Measurements from ENCODE around the gene MYMX.
"Not testable (repeated sequence)": the region's sequence is repeated elsewhere in the genome, so short reads cannot be mapped to it uniquely, and the experiment has no call there.

Gene MYMX

DNA sequence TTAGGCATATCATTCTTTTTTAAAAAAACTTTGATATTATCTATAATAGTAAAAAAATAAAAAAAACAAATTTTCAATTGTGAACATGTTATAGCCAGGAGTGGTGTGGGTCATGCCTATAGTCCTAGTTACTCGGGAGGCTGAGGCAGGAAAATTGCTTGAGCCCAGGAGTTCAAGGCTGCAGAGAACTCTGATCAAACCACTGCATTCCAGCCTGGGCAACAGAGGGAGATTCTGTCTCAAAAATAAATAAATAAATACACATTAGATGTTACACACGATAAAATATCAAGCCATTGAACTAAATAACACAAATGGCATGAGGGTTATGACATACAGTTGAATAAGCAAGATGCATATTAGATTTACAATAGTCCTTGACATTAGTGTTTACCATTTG is 27.9 kb upstream of the MYMX start:
- DNase-seq, result no peak

DNA sequence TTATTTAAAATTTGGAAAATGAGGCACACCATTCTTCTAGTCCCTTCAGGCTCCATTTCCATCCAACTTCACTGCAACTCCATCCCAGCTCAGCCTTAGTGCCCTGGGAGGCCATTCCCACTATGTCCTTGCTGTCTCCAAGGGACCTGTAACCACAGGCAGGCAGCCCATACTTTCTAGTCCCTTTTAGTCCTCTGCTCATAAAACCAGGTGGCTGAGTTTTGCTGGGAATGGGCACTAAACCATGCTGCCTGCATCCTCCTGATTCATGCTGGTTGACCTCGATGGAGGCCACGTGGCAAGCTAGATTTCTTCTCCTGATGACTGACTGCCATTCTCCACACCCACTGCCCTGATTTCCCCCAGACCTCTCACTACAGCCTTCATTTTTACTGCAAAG is 27.5 kb upstream of the MYMX start:
- no peak for DNase-seq

DNA sequence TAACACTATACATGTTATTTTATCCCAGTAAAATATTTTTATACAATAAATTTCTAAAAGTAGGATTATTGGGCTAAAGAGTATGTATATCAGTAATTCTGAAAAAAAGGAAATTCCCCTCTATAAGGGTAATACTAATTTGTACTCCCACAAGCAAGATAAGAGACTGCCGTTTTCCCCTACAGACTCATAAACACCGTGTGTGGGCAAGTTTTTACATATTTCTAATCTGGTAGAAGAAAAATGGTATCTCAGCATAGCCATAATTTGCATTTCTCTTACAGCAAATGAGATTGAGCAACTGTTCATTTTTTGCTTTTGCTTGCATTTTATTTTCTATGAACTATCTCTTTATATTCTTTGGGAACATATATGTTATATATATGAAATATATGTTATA is 26.0 kb upstream of the MYMX start:
- no peak for DNase-seq

DNA sequence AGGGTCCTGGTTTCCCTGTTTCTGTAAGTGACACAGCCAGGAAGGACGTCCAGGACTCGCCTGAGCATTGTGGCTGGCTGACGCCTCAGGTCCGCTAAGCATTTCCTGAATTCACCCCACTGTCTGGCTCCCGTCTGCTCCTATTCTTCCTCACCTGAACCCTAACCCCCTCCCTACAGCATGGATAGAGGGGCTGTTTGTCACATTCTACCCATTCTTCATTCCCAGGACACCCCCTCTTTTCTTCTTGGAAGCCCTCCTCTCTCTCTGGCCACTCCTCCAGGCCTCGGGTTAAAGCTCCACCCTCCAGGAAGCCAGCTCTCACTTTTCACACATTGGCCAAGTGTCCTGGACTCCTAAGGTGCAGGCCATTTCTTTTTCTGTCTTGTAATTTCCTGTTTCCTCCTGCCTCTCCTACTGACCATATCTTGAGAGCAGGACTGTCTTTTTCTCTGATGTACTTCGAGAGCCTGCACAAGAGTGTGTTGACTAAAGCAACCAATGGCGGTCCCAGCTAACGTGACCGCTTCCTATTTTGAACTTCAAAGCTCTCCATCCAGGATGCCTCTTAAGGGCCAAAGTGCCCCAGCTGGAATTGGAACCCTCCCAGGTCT is 24.2 kb upstream of the MYMX start:
- no peak for DNase-seq

DNA sequence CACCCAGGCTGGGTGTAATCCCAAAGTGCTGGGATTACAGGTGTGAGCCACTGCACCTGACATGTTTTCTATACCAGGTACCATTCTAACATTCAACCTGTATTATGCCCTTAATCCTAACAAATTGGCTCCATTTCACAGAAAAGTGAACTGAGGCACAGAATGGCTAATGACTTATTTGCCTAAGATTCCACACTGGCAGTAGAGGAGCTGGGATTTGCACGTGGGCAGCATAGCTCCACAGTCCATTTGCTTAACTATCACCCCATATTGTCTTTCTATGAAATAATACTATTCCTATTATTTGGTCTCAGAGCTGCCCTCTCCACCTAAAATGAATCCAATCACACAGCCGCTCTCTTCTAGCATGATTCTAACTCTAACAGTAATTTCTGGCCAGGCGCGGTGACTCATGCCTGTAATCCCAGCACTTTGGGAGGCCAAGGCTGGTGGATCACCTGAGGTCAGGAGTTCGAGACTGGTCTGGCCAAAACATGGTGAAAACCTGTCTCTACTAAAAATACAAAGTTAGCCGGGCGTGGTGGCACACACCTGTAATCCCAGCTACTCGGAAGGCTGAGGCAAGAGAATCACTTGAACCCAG is 23.3 kb upstream of the MYMX start:
- DNase-seq, result no peak

DNA sequence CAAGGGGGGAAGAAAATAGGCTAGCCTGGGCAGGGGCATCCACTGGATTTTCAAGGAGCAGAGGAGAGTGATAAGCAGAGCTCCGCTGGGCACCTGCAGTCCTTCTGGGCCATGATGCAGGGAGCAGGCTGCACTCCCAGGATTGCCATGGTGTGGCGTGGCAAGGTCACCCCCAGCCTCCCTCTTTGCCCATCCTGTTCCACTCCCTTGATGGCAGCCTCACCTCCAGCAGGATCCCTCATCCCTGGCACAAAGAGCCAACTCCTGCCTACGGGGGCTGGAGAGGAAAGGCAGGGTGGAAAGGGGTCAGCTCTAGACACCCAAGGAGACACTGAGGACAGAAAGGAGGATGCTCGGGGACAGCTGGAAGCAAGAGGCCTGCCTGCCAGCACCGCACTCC is 22.4 kb upstream of the MYMX start:
- DNase-seq, result no peak

DNA sequence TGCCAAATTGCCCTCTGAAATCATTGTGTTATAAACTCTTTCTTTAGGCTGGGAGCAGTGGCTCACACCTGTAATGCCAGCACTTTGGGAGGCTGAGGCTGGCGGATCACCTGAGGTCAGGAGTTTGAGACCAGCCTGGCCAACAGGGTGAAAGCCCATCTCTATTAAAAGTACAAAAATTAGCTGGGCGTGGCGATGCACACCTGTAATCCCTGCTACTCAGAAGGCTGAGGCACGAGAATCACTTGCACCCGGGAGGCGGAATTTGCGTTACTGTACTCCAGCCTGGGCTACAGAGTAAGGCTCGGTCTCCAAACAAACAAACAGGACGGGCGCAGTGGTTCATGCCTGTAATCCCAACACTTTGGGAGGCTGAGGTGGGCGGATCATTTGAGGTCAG is 20.4 kb upstream of the MYMX start:
- not testable (repeated sequence) for DNase-seq

DNA sequence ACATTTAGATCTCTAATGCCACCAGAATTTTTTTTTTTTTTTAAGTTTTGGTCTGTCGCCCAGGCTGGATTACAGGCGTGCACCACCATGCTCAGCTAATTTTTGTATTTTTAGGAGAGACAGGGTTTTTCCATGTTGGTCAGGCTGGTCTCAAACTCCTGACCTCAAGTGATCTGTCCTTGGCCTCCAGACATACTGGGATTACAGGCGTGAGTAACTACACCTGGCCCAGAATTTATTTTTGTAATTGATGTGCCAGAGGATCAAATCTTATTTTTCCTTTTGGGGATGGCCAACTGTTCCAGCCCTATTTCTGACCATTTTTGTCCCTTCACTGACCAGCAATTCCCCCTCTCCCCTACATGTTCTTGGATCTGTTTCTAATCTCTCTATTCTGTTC is 18.0 kb upstream of the MYMX start:
- DNase-seq, result no peak

DNA sequence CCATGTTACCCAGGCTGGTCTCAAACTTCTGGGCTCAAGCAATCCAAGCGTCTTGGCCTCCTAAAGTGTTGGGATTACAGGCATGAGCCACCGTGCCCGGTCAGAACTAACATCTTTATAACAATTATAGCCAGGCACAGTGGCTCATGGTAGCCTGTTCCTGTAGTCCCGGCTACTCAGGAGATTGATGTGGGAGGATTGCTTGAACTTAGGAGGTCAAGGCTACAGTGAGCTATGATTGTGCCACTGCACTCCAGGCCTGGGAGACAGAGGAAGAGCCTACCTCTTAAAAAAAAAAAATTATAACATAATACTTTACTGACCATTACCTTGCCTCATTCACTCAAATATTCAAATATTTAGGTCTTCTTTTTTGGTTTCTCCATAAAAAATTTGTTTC is 16.8 kb upstream of the MYMX start:
- no peak for DNase-seq

DNA sequence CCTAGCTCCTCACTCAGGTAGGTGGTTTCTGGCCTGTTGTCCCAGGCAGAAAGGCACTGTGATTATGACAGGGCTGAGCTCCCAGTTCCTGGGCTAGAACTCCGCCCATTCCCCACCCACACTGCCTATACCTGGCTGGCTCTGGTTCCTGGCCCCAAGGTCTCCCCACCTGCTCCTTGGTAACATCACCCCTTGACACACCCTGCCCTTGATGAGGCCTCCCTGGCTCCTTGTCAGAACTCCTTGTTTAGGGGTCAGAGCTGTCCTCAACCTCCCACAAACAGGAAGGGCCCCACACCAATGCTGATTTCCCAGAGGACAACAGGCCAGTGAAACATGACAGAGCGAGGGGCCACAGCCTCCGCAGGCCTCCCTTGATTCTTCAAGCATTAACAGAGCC is 15.5 kb upstream of the MYMX start:
- no peak for DNase-seq

DNA sequence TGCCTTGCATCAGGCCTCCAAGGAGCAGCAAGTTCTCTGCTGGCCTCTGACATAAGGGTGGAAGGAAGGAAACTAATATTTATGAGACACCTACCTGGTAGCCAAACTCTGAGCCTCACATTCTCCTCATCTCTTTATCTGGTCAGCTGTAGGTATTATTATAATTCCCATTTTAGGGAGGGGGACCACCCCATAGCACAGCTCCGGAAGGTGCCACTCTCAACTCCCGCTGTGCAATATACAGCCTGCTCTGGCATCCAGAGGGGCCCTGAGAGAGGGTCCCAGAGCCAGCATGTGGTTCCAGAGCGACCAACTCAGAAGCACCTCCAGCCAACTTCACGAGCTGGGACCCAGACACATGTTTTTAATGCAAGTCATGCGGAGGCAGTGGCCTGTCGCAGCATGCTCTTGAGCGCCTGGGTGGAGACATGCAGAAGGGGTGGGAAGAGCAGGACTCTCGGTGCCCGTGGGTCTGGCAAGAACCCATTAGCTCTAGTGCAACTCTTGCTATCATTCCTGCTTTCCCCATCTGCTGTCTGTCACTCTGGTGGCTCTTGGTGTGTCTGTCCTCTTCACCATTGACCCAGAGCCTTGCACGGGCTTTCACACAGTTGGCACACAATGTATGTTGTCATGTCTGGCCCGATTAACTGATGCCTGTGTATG is 15.0 kb upstream of the MYMX start:
- no peak for DNase-seq

DNA sequence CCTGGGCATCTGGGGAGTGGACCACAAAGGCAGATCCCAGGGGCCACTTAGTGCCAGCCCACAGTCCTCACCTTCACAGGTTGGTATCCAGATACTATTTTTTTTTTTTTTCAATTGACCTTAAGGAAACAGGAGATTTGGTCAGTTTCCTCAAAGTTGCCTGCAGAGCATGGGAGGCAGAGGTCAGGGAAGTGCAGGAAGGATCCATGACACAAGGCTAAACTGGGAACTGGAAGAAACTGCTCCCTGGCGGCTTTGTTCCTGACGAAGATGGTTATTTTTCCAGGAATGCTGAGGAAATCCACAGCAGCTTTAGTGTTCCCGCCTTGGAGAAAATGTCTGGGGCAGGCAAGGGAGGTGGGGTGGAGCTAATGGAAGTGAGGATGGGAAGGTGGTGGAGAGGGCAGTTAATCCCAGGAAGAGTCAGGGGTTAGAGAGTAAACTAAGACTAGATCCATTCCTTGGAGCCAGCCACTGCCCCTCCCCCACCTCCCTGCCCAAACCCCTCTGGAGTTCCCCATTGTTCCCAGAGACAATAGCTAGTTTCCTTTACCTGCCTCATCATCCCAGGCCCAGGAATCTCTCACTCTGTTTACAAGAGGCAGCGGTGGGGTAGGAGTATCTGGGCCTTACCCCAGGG is 14.3 kb upstream of the MYMX start:
- no peak for DNase-seq

DNA sequence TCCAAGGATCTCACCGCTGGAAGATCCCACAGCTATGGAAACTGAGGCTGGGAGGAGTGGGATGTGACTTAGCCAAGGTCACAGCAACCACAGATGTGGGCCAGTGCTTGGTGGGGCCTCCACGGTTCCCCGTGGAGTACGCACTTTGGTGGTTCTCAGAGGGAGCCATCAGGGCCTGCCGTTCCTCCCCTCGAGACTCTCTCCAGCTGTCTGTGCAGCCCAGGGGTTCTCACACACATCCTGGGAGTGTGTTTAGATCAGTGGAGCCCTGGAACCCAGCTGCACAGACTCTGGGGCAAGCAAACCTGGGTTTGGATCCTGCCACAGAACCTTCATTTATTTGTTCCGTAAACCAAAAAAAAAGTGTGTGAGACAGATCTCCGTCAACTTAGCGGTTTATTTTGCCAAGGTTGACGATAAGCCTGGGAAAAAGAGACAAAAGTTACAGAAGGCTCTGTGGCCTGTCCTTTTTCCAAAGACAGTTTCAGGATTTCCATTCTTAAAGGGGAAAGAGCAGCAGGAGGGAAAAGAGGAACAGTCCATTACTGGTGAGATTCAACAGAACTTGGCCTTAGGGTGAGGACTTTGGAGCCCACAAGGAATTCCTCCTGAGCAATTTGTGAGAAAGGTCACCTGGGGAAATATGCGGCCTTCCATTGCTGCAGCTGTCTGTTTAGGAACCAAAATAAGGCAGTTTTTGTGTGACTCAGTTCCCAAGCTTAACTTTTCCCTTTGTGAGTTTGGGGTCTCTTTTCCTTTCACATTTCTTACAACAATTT is 13.6 kb upstream of the MYMX start:
- DNase-seq, result no peak

DNA sequence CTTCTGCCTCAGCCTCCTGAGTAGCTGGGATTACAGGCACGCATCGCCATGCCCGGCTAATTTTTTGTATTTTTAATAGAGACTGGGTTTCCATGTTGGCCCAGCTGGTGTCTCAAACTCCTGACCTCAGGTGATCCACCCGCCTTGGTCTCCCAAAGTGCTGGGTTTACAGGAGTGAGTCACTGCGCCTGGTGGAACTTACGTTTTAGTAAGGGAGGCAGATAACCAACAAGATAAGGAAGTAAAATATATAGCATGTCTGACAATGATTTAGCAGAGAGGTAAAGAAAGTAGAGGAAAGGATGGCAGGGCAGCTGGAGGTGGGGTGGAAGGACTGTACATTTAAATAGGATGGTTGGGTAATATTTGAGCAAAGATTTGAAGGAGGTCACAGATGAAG is 12.8 kb upstream of the MYMX start:
- DNase-seq, result no peak

DNA sequence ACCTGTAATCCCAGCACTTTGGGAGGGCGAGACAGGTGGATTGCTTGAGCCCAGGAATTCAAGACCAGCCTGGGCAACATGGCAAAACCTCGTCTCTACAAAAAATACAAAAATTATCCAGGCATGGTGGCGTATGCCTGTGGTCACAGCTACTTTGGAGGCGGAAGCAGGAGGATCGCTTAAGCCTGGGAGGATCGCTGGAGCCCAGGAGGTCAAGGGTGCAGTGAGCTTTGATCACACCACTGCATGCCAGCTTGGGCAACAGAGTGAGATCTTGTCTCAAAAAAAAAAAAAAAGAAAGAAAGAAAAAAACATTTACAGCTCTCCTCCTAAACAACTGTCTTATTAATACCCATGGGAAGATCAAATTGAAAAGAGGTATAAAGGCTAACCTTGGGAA is 8.8 kb upstream of the MYMX start:
- no peak for DNase-seq

DNA sequence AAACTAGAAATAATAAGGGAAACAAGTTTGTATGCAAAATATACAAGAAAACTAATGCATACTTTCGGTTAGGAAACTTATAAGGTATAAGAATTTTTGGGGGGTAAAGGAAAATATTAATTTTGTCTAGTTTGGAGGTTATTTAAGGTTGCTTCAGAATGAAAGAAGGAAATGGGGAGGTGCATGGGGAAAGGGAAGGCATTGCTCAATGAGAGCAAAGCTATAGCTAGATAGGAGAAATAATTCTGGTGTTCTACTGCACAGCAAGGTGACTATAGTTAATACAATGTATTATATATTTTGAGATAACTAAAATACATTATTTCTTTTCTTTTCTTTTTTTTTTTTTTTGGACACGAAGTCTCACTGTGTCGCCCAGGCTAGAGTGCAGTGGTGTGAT is 5.4 kb upstream of the MYMX start:
- no peak for DNase-seq

DNA sequence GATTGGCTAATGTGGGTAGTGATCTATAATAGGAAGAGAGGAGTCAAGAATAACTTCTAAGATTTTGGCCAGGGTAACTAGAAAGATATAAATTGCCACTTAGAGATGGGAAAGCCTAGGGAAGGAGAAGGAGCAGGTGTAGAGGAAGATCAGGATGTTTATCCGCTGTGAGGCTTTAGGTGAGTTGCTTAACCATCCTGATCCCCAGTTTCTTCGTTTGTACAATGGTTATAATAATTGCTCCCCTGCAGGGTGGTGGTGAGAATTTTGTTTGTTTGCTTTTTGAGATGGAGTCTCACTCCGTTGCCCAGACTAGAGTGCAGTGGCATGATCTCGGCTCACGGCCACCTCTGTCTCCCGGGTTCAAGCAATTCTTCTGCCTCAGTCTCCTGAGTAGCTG is 2.4 kb upstream of the MYMX start:
- no peak for DNase-seq

DNA sequence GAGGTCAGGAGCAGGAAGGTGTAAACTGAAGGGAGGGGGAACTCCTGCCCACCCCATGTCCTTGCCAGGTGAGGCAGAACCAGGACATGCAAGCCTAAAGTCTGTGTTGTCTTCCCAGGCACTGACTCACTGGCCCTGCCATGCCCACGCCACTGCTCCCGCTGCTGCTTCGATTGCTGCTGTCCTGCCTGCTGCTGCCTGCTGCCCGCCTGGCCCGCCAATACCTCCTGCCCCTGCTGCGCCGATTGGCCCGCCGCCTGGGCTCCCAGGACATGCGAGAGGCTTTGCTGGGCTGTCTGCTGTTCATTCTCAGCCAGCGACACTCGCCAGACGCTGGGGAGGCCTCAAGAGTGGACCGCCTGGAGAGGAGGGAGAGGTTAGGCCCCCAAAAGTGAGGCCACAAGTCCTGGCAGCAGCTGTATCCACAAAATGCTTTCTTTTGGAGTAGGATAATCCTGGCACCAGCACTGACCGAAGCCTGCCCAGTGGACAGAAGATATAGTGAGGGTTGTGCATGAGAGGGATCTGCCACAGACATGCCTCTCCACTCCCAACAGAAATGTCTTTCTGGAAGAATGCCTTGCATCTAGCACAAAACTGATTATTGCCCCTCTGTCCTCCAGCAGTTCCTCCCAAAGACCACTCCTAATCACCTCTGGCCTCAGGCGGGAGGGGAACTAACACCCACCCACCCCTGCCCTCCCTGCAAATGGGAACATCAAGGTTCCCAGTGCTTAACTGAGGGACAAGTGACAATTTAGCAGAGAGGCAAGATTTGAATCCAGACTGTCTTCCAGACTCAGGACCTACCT is 812 bp downstream of the MYMX start:
- DNase-seq, result peak; percentile 79

DNA sequence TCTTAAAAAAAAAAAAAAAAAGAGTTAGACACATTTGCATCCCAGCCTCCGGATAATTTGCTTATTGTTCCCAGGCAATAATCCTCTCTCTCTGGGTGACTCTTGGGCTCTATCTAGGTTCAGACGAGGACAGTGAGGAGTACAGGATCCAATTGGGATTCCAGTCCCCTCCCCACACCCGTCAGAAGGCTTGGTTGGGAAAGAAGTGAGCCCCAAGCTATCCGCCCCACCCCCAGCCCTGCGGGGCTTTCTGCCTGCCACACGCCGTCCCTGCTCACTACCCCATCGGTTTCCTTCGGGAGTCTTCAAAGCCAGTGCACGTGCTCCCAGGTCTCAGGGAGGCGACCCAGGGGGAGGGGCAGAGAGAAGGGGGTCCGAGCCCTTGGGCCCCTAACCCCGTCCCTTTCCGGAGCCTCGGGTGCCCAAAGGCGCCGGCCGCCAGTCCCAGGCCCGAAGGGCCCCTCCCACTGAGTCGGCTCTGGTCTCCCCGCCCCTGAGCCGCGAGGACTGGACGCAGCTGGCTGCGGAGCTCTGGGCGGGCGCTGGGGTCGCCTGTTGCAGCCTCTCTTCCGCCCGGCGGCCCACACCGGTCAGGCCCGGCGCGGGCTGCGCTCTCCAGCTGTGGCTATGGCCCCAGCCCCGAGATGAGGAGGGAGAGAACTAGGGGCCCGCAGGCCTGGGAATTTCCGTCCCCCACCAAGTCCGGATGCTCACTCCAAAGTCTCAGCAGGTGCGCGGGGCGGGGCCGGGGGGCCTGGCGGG is 2.5 kb downstream of the MYMX start:
- DNase-seq, result peak; percentile 93

DNA sequence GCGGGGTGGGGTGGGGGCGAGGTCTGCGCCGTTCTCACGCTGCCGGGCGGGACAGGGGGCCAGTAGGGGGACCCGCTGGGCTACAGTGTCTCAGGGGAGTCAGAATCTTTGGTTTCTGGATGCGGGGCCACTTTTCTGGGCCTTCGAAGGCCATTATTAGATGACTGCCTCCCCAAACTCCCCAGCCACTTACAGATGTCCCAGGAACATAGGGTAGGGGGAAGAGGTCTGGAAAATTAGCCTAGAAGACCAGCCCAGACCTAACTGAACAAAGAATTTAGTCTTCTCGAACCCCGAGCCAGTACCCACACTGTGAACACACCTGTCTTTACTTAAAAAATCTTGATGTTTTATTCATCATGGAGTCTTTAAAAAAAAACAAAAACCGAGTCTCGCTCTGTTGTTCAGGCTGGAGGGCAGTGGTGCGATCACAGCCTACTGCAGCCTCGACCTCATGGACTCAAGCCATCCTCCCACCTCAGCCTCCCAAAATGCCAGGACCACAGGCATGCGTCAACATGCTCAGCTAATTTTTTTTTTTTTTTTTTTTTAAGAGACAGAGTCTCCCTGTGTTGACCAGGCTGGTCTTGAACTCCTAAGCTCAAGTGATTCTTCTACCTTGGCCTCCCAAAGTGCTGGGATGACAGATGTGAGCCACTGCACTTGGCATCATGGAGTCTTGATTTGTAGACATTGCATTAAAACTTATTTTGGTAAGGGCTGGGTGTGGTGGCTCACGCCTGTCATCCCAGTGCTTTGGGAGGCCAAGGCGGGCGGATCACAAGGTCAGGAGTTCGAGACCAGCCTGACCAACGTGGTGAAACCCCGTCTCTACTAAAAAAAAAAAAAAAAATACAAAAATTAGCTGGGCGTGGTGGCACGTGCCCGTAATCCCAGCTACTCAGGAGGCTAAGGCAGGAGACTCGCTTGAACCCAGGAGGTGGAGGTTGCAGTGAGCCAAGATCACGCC is 3.4 kb downstream of the MYMX start:
- no peak for DNase-seq

DNA sequence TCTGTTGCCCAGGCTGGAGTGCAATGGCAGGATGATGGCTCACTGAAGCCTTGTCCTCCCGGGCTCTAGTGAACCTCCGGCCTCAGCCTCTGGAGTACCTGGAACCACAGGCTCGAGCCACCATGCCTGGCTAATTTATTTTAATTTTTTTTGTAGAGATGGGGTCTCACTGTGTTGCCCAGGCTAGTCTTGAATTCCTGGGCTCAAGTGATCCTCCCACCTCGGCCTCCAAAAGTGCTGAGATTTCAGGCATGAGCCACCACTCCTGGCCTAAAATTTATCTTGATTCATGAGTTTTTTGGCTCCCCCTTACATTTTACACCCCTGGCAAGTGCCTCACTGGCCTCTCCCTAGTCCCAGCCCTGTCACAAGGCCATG is 4.2 kb downstream of the MYMX start:
- no peak for DNase-seq
